Esophagus squamous epithelium (tissue), 4 donors: ENCODE results near the gene SPANXC.

Source experiments
- CTCF ChIP-seq, 6 experiments: fragments of 450-650 bp in 4 of 6; fragments of 200-600 bp in 2 of 6; sonication (generic) in 2 of 6; IDR thresholded peaks; one replicate each; pipeline ENCODE4 v1.5.1; 2016 to 2019; ENCODE audit warnings: antibody characterized with exemption in 6 of 6, mild to moderate bottlenecking in 4 of 6, moderate library complexity in 4 of 6
- POLR2A ChIP-seq, 4 donors: fragments of 450-650 bp; IDR thresholded peaks; one replicate each; pipeline ENCODE4 v1.6.1; 2017; ENCODE audit warnings: antibody characterized with exemption in 4 of 4, mild to moderate bottlenecking in 4 of 4, moderate library complexity in 3 of 4

GRCh38 chrX:141220342-141221008, 21.8 kb downstream of the SPANXC start:
- no peak for TF ChIP-seq CTCF (IDR thresholded peaks at IDR 0.05)
- no peak for TF ChIP-seq POLR2A (IDR thresholded peaks at IDR 0.05)
